ENCODE measurements around the gene TSPEAR. TPM values are rescaled to one million over a fixed set of nuclear protein-coding genes. Genes with fewer than 3 reads are reported as not detected.

Gene TSPEAR
- total RNA-seq, 1 experiment from 2014 or later = 0.32 TPM

DNA sequence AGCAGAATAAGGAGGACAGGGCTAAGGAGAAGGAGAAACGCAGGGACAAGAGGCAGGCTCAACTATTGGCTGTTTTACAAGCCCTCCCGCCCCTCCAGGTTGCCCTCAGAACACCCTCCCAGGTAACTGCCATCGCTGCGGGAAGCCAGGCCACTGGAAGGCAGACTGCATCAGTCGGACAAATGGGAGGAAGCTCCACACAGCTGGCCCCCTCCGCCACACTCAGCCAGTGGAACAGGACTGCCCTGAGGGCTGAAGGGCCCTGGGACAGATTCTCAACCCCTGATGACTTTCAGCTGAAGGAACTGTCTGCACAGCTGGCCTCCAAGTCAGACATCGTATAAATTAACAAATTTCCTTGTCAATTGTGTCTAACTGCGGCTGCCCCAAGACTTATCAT lies 234.2 kb downstream of the TSPEAR start:
- ChIA-PET POLR2A (no interaction called here), CTCF (no interaction called here)
- intact Hi-C loops (cut with micrococcal nuclease; ENCODE audit: unreplicated experiment) = no loop called here
- TF ChIP-seq, protein P1, sequence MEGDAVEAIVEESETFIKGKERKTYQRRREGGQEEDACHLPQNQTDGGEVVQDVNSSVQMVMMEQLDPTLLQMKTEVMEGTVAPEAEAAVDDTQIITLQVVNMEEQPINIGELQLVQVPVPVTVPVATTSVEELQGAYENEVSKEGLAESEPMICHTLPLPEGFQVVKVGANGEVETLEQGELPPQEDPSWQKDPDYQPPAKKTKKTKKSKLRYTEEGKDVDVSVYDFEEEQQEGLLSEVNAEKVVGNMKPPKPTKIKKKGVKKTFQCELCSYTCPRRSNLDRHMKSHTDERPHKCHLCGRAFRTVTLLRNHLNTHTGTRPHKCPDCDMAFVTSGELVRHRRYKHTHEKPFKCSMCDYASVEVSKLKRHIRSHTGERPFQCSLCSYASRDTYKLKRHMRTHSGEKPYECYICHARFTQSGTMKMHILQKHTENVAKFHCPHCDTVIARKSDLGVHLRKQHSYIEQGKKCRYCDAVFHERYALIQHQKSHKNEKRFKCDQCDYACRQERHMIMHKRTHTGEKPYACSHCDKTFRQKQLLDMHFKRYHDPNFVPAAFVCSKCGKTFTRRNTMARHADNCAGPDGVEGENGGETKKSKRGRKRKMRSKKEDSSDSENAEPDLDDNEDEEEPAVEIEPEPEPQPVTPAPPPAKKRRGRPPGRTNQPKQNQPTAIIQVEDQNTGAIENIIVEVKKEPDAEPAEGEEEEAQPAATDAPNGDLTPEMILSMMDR (IDR thresholded peaks at IDR 0.05; ENCODE audit: insufficient read depth in 1 of 2, low read depth in 1 of 2, low read length in 1 of 2, severe bottlenecking in 1 of 2, unreplicated experiment in 1 of 2) = no peak
- no peaks in the 10 kb centered on the region for H3K36me3 ChIP-seq (ENCODE audit: control insufficient read depth, insufficient read depth, low read length)
- no peak overlapping the region for H3K27ac Mint-ChIP-seq (ENCODE audit: unreplicated experiment)
- H3K9me3 Mint-ChIP-seq (ENCODE audit: unreplicated experiment) = no peaks in the 10 kb centered on the region
- H3K27me3 ChIP-seq (replicated peaks; ENCODE audit: control insufficient read depth, insufficient read depth, low read length) = no peaks in the 10 kb centered on the region
- BruUV-seq (replicated peaks) = no TSS peak
- peak in 1 of 2 experiments; percentile 26 for DNase-seq
- peaks cover 3% of the 10 kb centered on the region for H3K36me3 Mint-ChIP-seq (ENCODE audit: insufficient read depth, unreplicated experiment)
- no peak overlapping the region for H3K4me3 Mint-ChIP-seq (ENCODE audit: unreplicated experiment)
- H3K4me3 ChIP-seq (ENCODE audit: low read depth, low read length) = no peak overlapping the region
- peaks cover 10% of the 10 kb centered on the region for H3K4me1 Mint-ChIP-seq (ENCODE audit: low read depth, unreplicated experiment)
- H3K4me1 ChIP-seq = peaks cover 2% of the 10 kb centered on the region
- H3K9me3 ChIP-seq = no peaks in the 10 kb centered on the region
- no peaks in the 10 kb centered on the region for H3K27me3 Mint-ChIP-seq (ENCODE audit: insufficient read depth, unreplicated experiment)

DNA sequence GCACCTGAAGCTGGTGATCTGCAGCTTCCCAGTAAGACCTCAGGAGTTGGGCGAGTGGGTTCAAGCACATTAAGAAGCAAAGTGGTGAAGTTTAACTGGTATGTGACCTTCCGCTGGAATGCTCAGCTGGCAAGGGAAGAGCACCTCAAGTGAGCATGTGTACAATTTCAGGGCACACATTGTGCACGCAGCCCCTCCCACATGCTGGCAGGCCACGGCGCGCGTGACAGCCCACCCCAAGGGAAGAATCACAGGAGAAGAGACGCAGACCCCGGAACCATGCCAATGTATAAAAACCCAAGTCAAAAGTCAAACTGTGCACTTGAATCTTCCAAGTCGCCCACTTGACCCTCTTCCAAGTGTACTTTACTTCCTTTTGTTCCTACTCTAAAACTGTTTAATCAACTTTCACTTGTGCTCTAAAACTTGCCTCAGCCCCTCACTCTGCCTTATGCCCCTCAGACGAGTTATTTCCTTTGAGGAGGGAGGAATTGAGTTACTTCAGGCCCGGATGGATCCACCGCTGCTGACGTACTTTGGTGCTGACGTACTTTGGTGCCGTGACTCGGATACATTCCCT lies 236.0 kb downstream of the TSPEAR start:
- no peak overlapping the region for H3K27ac Mint-ChIP-seq (ENCODE audit: unreplicated experiment)
- H3K36me3 Mint-ChIP-seq (ENCODE audit: insufficient read depth, unreplicated experiment) = no peaks in the 10 kb centered on the region
- Histone ChIP-seq H3K27me3 (replicated peaks; ENCODE audit: control insufficient read depth, insufficient read depth, low read length) (no peaks in the 10 kb centered on the region), H3K36me3 (ENCODE audit: control insufficient read depth, insufficient read depth, low read length) (no peaks in the 10 kb centered on the region), H3K9me3 (no peaks in the 10 kb centered on the region), H3K4me1 (no peaks in the 10 kb centered on the region), H3K4me3 (ENCODE audit: low read depth, low read length) (no peak overlapping the region)
- no peak overlapping the region for H3K4me3 Mint-ChIP-seq (ENCODE audit: unreplicated experiment)
- H3K9me3 Mint-ChIP-seq (ENCODE audit: unreplicated experiment) = no peaks in the 10 kb centered on the region
- intact Hi-C loops (cut with micrococcal nuclease; ENCODE audit: unreplicated experiment) = no loop called here
- no peaks in the 10 kb centered on the region for H3K27me3 Mint-ChIP-seq (ENCODE audit: insufficient read depth, unreplicated experiment)
- TF ChIP-seq, protein P1 (IDR thresholded peaks at IDR 0.05; ENCODE audit: insufficient read depth in 1 of 2, low read depth in 1 of 2, low read length in 1 of 2, severe bottlenecking in 1 of 2, unreplicated experiment in 1 of 2) = no peak
- DNase-seq = peak in 1 of 2 experiments; percentile 6
- peaks cover 6% of the 10 kb centered on the region for H3K4me1 Mint-ChIP-seq (ENCODE audit: low read depth, unreplicated experiment)
- CTCF ChIA-PET = no interaction called here
- POLR2A ChIA-PET = no interaction called here
- BruUV-seq (replicated peaks) = no TSS peak

DNA sequence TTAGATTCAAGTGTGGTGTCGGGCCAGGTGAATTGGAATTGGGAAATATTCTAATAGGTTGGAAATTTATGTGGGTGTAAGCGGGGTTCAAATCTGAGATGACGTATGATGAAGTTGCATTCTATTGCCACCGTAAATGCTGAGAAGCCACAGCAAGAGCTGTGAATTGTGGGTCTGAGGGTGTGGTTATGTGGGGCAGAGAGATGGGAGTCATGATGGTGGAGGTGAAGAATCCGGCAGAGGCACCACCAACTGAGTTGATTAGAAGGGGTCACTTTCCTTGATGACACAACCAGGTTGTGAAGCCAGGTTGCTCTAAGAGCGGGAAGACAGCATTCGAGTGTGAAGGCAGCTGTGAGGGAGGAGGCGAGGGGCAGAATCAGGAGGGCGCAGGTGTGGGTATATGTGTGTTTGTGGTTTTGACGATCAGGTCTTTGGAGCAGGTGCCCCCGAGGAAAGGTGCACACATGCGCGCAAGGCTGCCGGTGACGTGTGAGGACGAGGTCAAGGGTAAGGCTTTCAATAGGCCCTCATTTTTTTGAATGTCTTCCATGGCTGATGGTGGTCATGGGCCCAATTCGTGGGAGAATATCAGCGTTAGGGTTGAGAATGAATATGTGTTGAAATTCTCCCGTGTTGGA lies 237.3 kb downstream of the TSPEAR start:
- Histone ChIP-seq H3K27me3 (replicated peaks; ENCODE audit: control insufficient read depth, insufficient read depth, low read length) (no peaks in the 10 kb centered on the region), H3K9me3 (no peaks in the 10 kb centered on the region), H3K4me1 (no peaks in the 10 kb centered on the region), H3K4me3 (ENCODE audit: low read depth, low read length) (no peak overlapping the region), H3K36me3 (ENCODE audit: control insufficient read depth, insufficient read depth, low read length) (no peaks in the 10 kb centered on the region)
- no peaks in the 10 kb centered on the region for H3K27me3 Mint-ChIP-seq (ENCODE audit: insufficient read depth, unreplicated experiment)
- ChIA-PET CTCF (no interaction called here), POLR2A (interaction anchor here (0.5 kb wide), 1 partner anchor 28 kb away, joined by 5 read pairs; no protein-coding TSS in a partner anchor)
- DNase-seq = peak in 1 of 2 experiments; percentile 14
- no peak overlapping the region for H3K27ac Mint-ChIP-seq (ENCODE audit: unreplicated experiment)
- no TSS peak for BruUV-seq (replicated peaks)
- intact Hi-C loops (cut with micrococcal nuclease; ENCODE audit: unreplicated experiment) = no loop called here
- H3K36me3 Mint-ChIP-seq (ENCODE audit: insufficient read depth, unreplicated experiment) = no peaks in the 10 kb centered on the region
- H3K4me3 Mint-ChIP-seq (ENCODE audit: unreplicated experiment) = no peak overlapping the region
- TF ChIP-seq, protein P1 (IDR thresholded peaks at IDR 0.05; ENCODE audit: insufficient read depth in 1 of 2, low read depth in 1 of 2, low read length in 1 of 2, severe bottlenecking in 1 of 2, unreplicated experiment in 1 of 2) = no peak
- peaks cover 6% of the 10 kb centered on the region for H3K4me1 Mint-ChIP-seq (ENCODE audit: low read depth, unreplicated experiment)
- no peaks in the 10 kb centered on the region for H3K9me3 Mint-ChIP-seq (ENCODE audit: unreplicated experiment)

Measured in Caco-2 (cell line).